Stimulated activated CD4-positive, alpha-beta T cell treated with anti-CD3 and anti-CD28 coated beads, Interleukin-12 subunit alpha, Interleukin-12 subunit beta, amount 100 ng/mL, for 4 hours (primary cell): ENCODE results near the gene RAB44.

ENCODE experiments used
- DNase-seq: peaks from one replicate; pipeline ENCODE4 v3.0.0-alpha.2; 2020

The RAB44 gene

DNA sequence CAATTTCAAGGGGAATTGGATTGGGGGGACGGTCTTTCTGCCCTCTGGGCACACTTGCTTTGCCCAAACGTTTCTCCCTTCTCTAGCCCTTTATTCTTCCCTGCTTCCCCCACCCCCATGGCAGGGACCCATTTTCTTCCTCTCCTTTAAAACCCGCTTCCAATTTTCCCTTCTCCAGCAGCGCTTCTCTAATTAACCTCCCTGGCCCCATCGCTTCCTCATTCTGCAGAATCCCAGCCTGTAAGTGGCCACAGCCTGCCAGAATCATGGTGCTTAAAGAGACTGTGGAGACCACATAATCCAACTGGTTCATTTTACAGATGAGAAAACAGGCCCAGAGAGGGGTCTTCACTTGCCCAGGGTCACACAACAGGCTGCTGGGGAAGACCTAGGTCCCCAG lies 80.2 kb downstream of the RAB44 start:
- no peak for DNase-seq

DNA sequence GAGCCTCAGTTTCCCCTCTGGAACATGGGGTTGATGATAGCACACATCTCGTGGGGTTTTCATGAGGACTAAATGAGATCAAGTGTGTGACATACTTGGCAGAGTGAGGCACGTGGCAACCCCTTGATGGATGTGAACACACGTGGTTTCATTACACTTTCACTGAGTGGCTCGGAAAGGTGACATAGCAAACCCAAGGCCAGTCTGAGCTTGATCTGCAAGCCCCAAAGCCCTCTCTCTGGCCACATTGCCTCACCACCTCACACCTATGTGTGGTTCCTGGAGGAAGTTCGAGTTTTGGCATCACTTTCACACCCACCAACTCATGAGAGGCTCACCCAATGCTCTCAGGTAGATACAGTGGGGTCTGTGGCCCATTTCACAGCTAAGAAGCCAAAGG lies 81.6 kb downstream of the RAB44 start:
- DNase-seq = no peak

- no peak for DNase-seq
Observed at GRCh38 chr6:36780442-36781177, 83.0 kb downstream of the RAB44 start.

GRCh38 chr6:36781669-36782068 lies 84.0 kb downstream of the RAB44 start:
- DNase-seq = no peak
